ENCODE measurements around the gene MAPK10. TPM values are rescaled to one million over a fixed set of nuclear protein-coding genes. Genes with fewer than 3 reads are reported as not detected.
A peak's percentile ranks its signal among the peaks of the same experiment; 100 is the strongest.

Gene MAPK10
- total RNA-seq (2021; fragmentation: NEBNext Ultra II Directional; extraction: Animal tissue kit (Norgen Biotek cat#: 25700)), result 1 to 10 TPM in 3 of 6 experiments, under 1 TPM in 3; 0.79 to 1.8 (median 1.1) TPM
- long read RNA-seq, partial matches to known transcripts, result 2 of 3 reads
- long read RNA-seq, other reads (novel, unspliced or antisense), result 1 of 3 reads

DNA sequence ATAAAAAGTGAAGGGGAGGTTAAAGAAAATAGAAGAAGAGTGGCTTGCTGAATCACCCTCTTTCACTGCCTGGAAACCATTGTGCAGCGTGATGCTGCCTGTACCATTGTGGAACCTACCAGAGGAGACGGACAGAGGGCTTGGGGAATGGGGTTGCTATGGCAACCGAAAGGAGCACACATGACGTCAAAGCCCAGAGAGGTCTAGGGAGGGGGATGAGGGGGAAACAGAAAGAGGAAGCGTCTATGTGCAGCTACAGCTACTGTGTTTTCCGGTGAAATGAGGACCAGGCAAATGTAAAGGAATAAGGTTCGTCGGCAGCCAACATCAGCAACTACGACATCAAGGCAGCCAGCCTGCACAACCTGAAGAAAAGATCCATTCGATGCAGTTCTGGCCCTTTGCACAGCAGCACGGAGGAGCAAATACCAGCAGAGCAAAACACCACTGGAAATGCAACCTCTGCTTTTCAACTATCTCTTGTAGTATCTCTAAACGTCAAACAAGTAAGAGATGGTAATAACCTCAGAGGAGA, at the start of gene MAPK10:
Gene MAPK10 (minus strand): TSS at position 110 of the 535 bp plus-strand sequence.
- H3K9me3 Mint-ChIP-seq, result no peaks in the 10 kb centered on the region
- H3K4me3 Mint-ChIP-seq, result peak within 1 kb of the TSS; percentile 70
- H3K27me3 Mint-ChIP-seq (ENCODE audit: insufficient read depth), result peaks cover 2% of the 10 kb centered on the region

DNA sequence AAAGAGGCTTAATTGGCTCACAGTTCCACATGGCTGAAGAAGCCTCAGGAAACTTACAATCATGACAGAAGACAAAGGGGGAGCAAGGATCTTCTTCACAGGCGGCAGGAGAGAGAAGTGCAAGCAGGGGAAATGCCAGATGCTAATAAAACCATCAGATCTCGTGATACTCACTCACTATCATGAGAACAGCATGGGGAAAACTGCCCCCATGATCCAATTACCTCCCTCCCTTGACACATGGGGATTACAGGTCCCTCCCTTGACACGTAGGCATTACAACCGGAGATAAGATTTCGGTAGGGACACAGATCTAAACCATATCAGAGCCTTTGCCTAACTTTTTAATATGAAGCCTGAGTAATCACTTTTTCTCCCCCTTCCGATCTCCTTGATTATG, 43.7 kb upstream of the MAPK10 start:
- TF ChIP-seq, protein P1, sequence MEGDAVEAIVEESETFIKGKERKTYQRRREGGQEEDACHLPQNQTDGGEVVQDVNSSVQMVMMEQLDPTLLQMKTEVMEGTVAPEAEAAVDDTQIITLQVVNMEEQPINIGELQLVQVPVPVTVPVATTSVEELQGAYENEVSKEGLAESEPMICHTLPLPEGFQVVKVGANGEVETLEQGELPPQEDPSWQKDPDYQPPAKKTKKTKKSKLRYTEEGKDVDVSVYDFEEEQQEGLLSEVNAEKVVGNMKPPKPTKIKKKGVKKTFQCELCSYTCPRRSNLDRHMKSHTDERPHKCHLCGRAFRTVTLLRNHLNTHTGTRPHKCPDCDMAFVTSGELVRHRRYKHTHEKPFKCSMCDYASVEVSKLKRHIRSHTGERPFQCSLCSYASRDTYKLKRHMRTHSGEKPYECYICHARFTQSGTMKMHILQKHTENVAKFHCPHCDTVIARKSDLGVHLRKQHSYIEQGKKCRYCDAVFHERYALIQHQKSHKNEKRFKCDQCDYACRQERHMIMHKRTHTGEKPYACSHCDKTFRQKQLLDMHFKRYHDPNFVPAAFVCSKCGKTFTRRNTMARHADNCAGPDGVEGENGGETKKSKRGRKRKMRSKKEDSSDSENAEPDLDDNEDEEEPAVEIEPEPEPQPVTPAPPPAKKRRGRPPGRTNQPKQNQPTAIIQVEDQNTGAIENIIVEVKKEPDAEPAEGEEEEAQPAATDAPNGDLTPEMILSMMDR (IDR thresholded peaks at IDR 0.05), result no peak
- Mint-ChIP-seq H3K9me3 (peaks cover 2% of the 10 kb centered on the region; the same call in 1 of the 2 replicates), H3K27me3 (ENCODE audit: insufficient read depth) (peaks cover 2% of the 10 kb centered on the region; the same call in 1 of the 2 replicates), H3K36me3 (ENCODE audit: low read depth) (no peaks in the 10 kb centered on the region), H3K4me1 (ENCODE audit: low read depth) (no peaks in the 10 kb centered on the region), H3K4me3 (no peak overlapping the region), H3K27ac (no peak overlapping the region)
- DNase-seq, result no peak

More for the DNA sequence above, at the start of gene MAPK10:
- peak; percentile 25 for DNase-seq
- peak within 1 kb of the TSS; percentile 37; the same call in 1 of the 2 replicates for H3K27ac Mint-ChIP-seq
- H3K36me3 Mint-ChIP-seq (ENCODE audit: low read depth), result no peaks in the 10 kb centered on the region
- H3K4me1 Mint-ChIP-seq (ENCODE audit: low read depth), result peaks cover 12% of the 10 kb centered on the region
- TF ChIP-seq, protein P1 (IDR thresholded peaks at IDR 0.05), result no peak

- no peaks in the 10 kb centered on the region for H3K9me3 Mint-ChIP-seq
- TF ChIP-seq, protein P1 (IDR thresholded peaks at IDR 0.05), result no peak
- H3K27me3 Mint-ChIP-seq (ENCODE audit: insufficient read depth), result peaks cover 2% of the 10 kb centered on the region; the same call in 1 of the 2 replicates
- no peak overlapping the region for H3K4me3 Mint-ChIP-seq
- H3K27ac Mint-ChIP-seq, result no peak overlapping the region
- DNase-seq, result no peak
- H3K4me1 Mint-ChIP-seq (ENCODE audit: low read depth), result no peaks in the 10 kb centered on the region
- no peaks in the 10 kb centered on the region for H3K36me3 Mint-ChIP-seq (ENCODE audit: low read depth)
Observed at GRCh38 chr4:86401826-86402225, 42.0 kb upstream of the MAPK10 start.

- Mint-ChIP-seq H3K9me3 (no peaks in the 10 kb centered on the region), H3K4me3 (no peak overlapping the region), H3K4me1 (ENCODE audit: low read depth) (no peaks in the 10 kb centered on the region), H3K36me3 (ENCODE audit: low read depth) (no peaks in the 10 kb centered on the region), H3K27me3 (ENCODE audit: insufficient read depth) (peaks cover 2% of the 10 kb centered on the region; the same call in 1 of the 2 replicates), H3K27ac (no peak overlapping the region)
- TF ChIP-seq, protein P1 (IDR thresholded peaks at IDR 0.05), result no peak
- DNase-seq, result no peak
Observed at GRCh38 chr4:86400216-86400615, 40.4 kb upstream of the MAPK10 start.

- no peaks in the 10 kb centered on the region; the same call in 1 of the 2 replicates for H3K27me3 Mint-ChIP-seq (ENCODE audit: insufficient read depth)
- no peaks in the 10 kb centered on the region for H3K4me1 Mint-ChIP-seq (ENCODE audit: low read depth)
- H3K4me3 Mint-ChIP-seq, result no peak overlapping the region
- no peak overlapping the region for H3K27ac Mint-ChIP-seq
- H3K36me3 Mint-ChIP-seq (ENCODE audit: low read depth), result no peaks in the 10 kb centered on the region
- no peak for DNase-seq
- H3K9me3 Mint-ChIP-seq, result no peaks in the 10 kb centered on the region
- TF ChIP-seq, protein P1 (IDR thresholded peaks at IDR 0.05), result no peak
Observed at GRCh38 chr4:86398187-86398586, 38.3 kb upstream of the MAPK10 start.
